Stimulated activated CD4-positive, alpha-beta T cell treated with anti-CD3 and anti-CD28 coated beads, Interleukin-12 subunit alpha, Interleukin-12 subunit beta, amount 100 ng/mL, for 48 hours (primary cell): ENCODE measurements around the gene RPS6KA5.
"Not testable (repeated sequence)": the region's sequence is repeated elsewhere in the genome, so short reads cannot be mapped to it uniquely, and the experiment has no call there.

Experiments used
- DNase-seq, 3 donors: peaks; one replicate each; pipeline ENCODE4 v3.0.0-alpha.2; 2020; ENCODE audit warnings: low read depth in 2 of 3, low spot score in 1 of 3

The RPS6KA5 gene

GRCh38 chr14:90987140-90987539 is 73.3 kb downstream of the RPS6KA5 start:
- no peak for DNase-seq

DNA sequence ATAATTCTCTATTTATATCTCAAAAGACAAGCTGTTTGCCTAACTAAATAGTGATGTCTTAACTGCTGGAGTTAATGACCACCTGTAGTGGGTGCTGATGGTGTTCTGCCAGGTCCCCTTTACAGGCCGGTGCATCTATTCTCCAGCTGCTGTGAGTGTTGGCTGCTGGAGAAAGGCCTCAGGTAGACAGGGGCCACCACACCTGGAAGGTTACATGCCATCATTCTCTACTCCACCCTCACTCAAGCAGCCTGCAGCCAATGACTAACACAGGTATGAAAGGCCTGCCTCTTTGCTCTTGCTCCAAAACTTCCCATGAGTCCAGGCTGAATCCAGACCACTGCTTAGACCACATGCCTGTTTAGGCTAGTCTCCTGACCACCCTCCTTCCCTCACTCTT is 73.9 kb downstream of the RPS6KA5 start:
- DNase-seq, result no peak

- no peak for DNase-seq
Observed at GRCh38 chr14:90985601-90986242, 74.7 kb downstream of the RPS6KA5 start.

- no peak for DNase-seq
Observed at GRCh38 chr14:90983560-90983959, 76.9 kb downstream of the RPS6KA5 start.

DNA sequence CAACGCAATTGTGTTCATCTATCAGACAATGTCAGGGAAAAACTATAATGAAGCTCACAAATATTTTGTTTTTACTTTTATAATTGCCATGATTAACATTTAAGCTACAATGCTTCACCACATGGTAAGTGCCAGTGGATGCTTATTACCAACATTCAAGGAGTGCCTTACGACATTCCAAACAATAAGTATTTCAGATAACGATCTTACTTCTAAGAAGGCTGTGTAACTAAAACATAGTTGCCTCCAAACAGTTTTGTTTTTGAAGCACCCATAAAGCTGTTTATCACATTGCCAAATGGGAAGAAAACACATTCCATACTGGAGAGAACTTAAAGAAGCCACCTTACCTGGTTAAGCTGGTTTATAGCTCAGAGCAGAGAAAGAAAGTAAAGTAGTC is 78.8 kb downstream of the RPS6KA5 start:
- no peak for DNase-seq

DNA sequence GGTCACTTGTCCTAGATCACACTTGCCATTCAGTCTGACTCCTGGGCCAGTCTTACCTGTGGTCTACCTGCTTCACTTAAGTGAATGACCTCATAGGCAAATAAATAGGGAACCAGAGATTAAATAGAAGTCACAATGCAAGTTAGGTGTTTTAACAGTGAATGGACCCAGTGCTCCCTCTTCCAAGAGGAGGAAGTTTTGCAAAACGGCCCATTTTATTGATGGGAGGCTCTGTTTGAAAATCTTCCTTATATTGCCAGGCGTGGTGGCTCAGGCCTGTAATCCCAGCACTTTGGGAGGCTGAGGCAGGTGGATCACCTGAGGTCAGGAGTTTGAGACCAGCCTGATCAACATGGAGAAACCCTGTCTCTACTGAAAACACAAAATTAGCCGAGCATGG is 79.8 kb downstream of the RPS6KA5 start:
- DNase-seq, result not testable (repeated sequence)

DNA sequence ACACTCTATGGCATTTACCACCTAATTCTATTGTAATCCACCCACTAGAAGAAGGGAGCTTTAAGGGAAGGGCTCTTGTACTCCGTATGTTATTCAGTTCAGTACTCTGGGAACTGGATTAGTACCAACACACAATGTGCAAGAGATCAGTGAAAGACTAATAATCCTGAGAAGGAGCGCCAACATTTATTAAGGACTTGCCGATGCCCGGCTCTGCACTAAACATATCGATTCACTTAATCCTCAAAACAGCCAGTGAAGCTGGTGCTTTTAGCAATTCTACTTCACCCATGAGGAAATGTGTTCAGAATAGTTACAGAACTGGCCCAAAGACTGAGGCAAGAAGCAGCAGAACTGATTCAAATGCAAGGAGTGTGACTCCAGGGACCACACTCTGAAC is 80.9 kb downstream of the RPS6KA5 start:
- no peak for DNase-seq

DNA sequence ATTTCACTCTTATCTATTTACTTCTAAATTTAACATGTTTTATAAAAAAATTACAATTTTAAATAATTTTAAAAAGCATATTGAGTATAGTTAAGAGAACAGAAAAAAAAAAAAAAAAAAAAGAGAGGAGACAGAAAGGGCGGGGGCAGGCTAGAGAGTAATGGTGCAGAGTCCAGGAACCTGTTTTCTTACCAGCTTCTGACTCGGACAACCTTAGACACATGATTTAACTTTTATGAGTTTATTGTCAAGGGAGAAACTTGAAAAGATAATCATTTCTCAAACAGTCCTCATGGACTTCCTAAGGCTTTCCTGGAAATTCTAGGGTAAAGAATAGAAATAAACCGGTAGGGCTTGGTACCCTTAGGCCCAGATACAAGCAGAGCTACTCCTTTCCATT is 84.3 kb downstream of the RPS6KA5 start:
- DNase-seq, result no peak

DNA sequence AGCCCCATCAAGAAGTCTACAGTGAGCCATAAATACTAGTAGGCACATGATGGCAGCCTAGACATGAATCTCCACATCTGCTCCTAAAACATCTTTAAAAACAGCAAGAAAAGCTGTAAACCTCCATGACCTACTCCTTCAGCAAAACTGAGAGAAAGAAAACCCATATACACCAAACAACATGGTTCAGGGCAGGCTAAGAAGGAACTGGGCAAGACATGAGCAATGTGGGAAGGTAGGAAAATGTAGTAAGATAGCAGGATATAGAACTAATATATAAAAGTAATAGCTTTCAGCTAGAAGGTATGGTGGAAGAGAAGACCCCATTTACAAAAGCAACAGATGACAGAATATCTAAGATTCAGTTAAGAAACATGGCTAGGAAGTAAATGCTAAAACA is 88.8 kb downstream of the RPS6KA5 start:
- no peak for DNase-seq

DNA sequence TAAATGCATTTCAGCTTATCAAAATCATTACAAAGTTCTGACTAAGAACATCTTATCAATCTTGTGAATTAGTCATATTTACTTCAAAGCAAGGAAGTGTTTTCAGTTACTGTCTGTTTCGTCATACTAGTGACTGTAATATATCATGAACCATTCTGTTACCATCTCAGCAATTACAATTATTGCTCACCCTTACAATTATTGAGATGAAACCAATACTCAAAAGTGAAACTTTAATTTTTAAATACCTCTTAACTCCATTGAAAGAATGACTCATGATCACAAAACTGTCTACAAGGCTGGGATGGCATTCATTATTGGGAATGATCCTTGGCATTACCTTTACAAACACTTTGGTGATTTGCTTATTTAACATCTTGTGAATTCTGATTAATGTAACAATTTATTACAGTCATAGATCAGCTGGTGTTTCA is 90.3 kb downstream of the RPS6KA5 start:
- DNase-seq, result no peak

- DNase-seq, result no peak
Observed at GRCh38 chr14:90969531-90970166, 90.8 kb downstream of the RPS6KA5 start.

DNA sequence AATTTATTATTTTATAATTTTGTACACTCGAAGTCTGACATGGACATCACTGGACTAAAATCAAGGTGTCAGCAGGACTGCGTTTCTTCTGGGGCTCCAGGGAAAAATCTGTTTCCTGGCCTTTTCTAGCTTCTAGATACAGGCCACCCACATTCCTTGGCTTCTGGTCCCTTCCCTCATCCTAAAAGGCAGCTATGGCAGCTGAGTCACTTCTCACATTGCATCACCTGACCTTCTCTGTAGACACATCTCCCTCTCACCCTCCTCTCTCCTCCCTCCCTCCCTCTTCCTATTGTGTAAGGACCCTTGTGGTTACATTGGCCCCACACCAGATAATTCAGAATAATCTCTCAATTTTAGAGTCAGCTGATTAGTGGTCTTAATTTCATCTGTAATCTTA is 92.4 kb downstream of the RPS6KA5 start:
- DNase-seq, result no peak

DNA sequence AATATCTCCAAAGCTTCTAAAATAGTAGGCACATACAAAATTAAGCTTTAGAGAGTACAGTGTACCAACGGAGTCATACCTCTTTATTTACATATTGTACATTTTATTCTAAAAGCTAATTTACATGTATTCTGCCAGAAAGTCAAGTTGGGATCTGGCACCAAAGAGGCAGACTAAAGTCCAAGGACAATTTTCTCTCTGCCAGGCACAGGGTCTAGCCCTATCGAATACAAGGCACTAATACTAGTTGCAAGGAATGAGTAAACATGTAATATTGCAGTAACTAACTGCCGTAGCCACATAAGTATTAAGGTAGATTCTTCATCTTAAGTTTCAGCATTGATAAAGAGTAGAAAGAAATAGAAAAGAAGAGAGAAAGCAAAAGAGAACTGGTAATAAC is 93.9 kb downstream of the RPS6KA5 start:
- DNase-seq, result no peak

GRCh38 chr14:90965765-90966164 is 94.7 kb downstream of the RPS6KA5 start:
- DNase-seq, result no peak

DNA sequence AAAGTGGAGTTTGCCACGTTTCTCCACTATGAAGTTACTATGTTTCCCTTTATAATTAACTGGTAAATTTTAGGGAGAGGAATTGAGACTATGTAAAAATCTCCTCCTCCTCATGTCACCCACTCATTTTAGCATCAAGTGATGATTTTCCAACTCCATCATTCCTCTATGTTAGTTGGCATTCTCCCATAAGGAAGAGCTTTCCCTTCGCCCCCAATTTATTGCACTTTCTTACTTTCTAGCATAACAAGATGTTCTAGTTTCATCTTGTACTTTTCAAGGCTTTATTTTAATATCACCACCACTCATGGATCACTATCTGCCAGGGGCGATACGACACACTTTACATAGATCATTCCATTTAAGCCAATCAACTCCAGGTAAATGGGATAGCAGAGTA is 97.1 kb downstream of the RPS6KA5 start:
- no peak for DNase-seq

DNA sequence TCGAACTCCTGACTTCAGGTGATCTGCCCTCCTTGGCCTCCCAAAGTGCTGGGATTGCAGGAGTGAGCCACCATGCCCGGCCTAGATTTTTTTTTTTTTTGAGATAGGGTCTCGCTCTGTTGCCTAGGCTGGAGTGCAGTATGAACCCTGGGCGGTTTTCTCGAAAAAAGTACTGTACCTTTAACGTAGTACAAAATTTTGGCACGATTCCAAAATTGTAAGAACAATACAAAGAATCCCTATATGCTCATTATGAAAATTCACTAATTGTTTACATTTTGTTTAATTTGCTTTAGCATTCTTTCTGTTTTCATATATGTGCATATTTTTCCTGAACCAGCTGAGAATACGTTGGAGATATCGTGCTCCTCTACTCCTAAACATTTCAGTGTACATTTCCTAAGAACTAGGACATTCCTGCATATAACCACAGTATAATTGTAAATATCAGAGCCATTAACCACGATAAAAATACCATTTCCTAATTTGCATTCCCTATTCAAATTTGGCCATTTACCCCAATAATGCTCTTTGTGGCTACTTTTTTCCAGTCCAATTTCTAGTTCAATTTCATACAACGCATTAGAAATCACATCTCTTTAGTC is 97.8 kb downstream of the RPS6KA5 start:
- no peak for DNase-seq

DNA sequence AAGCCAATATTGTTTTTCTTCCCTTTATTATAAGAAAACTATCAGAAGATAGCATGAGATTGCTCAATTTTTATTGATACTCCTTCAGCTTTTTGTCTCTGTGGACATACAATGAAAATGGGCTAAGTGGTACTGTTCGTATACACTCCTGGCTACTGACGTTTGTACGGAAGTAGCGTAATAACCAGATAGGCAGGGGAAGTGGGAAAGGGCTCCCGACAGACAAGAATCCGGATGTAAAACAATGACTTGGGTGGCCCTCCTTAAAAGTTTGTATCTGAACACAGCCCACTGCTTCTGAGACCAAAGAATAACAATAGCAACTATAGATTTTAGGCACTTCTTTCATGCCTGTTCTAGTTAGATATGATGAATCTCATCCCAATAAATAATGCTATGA is 99.6 kb downstream of the RPS6KA5 start:
- no peak for DNase-seq

GRCh38 chr14:90959344-90959743 is 101.1 kb downstream of the RPS6KA5 start:
- DNase-seq, result no peak

DNA sequence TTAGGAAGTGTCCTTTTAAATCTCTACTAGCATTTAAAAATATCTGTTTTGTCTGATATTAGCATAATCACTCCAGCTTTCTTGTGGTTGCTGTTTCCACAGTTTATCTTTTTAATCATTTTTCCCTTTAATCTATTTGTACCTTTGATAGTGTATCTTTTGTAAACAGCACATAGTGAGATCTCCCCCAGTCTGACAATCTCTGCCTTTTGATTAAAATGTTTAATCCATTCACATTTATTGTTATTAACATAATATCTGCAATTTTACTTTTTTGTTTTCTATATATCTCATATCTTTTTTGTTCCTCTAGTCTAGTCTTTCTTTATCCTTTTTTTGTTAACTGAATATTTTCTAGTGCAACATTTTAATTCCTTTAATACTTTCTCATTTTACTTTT is 104.2 kb downstream of the RPS6KA5 start:
- DNase-seq, result no peak

GRCh38 chr14:90953643-90954042 is 106.8 kb downstream of the RPS6KA5 start:
- DNase-seq, result not testable (repeated sequence)

DNA sequence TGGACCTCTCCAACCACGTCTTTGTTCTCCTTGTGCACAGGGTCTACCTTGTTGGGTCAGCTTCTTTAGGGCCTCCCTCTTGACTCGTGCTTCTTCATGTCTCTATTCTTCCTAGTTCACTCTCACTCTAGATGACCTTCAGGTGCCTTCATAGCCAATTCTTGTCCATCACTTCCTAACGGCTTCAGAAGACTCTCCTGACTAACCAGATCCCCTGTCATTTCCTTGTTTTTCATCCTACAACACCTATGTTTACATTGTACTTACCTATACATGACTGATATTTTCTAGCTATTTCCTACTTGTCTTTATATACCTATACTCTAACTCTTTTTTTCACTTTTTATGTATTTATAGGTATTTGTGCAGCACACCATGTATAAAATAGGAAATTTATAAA is 117.1 kb downstream of the RPS6KA5 start:
- DNase-seq, result no peak

DNA sequence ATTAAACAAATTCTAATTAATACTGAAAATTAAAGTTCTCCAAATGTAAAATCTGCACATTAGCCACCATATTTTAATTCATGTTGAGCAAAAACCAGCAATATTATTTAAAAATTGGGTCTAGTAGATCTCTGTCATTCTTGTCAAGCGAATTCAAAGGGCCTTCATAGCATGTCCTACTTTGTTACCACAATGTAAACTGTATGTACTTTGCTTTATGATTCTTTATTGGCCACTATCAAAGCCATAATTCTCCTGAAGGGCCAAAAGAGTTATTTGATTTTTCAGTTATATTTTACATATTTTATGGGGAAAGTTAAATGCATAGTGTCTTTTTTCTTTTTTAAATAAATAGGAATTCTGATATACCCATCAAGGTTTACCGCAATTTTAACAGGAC is 117.9 kb downstream of the RPS6KA5 start:
- DNase-seq, result no peak

- DNase-seq, result no peak
Observed at GRCh38 chr14:90941706-90942105, 118.7 kb downstream of the RPS6KA5 start.
